Brain microvascular endothelial cell (primary cell): ENCODE measurements around the gene MESD.

Experiments
- DNase-seq: peaks from one replicate; pipeline ENCODE4 v3.0.0-alpha.2; 2020
- H3K27ac ChIP-seq: fragments of 250-450 bp; sonication (Bioruptor Pico); 2 replicates; pipeline ENCODE4 v1.5.1; 2020; ENCODE audit warnings: mild to moderate bottlenecking, moderate library complexity
- H3K27me3 ChIP-seq: fragments of 250-450 bp; sonication (Bioruptor Pico); replicated peaks from 2 replicates; pipeline ENCODE4 v1.5.1; 2020; ENCODE audit warnings: mild to moderate bottlenecking
- H3K36me3 ChIP-seq: fragments of 250-450 bp; sonication (Bioruptor Pico); replicated peaks from 2 replicates; pipeline ENCODE4 v1.5.1; 2020; ENCODE audit warnings: mild to moderate bottlenecking
- H3K4me3 ChIP-seq: 2 replicates; pipeline ENCODE4 v1.5.1; 2011; ENCODE audit warnings: low read depth, mild to moderate bottlenecking, control low read depth, low read length, moderate library complexity
- in situ Hi-C: cut with HindIII; loops from 2 replicates; pipeline ENCODE4 v1.10.0; 2017; ENCODE audit warnings: low sequenced_read_pairs, low pct_ligation_motif_present
- TF ChIP-seq, protein P1 (sequence below): IDR thresholded peaks from 2 replicates; pipeline ENCODE4 v1.5.1; 2011; ENCODE audit warnings: low read depth, mild to moderate bottlenecking, moderate library complexity, low read length, control low read depth, inconsistent platforms; ENCODE audit errors: missing control alignments

MESD gene

DNA sequence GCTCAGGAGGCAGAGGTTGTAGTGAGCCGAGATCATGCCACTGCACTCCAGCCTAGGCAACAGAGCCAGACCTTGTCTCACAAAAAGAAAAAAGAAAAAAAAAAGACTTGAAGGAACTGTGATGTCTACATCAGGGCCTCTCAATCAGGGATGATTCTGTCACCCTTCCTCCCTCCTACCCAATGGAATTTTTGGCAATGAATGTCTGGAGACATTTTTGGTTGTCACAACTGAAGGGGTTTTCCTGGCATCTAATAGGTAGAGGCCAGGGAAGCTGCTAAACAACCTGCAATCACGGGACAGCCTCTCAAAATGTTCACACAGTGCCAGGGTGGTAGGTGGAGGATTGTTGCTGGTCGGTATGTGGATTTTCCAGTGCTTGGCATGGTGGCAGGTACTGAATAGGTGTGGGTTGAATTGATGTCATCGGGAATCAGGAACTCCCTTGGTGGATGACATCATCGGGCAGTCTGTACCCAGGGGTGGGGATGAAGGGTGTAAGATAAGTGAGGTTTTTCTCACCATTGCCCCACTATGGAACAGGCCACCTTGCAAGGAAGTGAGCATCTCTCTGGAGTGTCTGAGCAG is 71.3 kb downstream of the MESD start:
- Histone ChIP-seq H3K36me3 (no peaks in the 10 kb centered on the region), H3K4me3 (no peak overlapping the region), H3K27ac (no peak overlapping the region), H3K27me3 (no peaks in the 10 kb centered on the region)
- TF ChIP-seq, protein P1, sequence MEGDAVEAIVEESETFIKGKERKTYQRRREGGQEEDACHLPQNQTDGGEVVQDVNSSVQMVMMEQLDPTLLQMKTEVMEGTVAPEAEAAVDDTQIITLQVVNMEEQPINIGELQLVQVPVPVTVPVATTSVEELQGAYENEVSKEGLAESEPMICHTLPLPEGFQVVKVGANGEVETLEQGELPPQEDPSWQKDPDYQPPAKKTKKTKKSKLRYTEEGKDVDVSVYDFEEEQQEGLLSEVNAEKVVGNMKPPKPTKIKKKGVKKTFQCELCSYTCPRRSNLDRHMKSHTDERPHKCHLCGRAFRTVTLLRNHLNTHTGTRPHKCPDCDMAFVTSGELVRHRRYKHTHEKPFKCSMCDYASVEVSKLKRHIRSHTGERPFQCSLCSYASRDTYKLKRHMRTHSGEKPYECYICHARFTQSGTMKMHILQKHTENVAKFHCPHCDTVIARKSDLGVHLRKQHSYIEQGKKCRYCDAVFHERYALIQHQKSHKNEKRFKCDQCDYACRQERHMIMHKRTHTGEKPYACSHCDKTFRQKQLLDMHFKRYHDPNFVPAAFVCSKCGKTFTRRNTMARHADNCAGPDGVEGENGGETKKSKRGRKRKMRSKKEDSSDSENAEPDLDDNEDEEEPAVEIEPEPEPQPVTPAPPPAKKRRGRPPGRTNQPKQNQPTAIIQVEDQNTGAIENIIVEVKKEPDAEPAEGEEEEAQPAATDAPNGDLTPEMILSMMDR, result no peak
- in situ Hi-C loops, result no loop called here
- DNase-seq, result no peak

DNA sequence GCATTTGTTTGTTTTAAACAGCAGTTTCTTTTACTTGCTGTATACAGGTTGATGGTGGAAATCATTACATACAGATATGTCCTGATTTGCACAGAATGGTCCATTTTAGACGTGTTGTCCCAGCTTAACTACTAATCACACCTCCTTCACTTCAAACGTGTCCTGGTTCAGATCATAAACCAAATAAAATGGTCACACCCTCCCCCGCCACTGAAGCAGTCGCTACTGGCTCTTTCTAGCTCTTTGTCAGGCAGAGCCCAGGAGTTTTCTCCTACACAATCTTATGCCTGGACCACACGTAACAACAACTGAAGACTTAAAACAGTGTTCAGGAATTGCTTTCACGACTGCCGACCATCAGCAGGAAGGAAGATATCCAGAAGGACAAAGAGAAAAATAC is 73.6 kb downstream of the MESD start:
- TF ChIP-seq, protein P1, result no peak
- no peaks in the 10 kb centered on the region for H3K36me3 ChIP-seq
- no peaks in the 10 kb centered on the region for H3K27me3 ChIP-seq
- H3K27ac ChIP-seq, result no peak overlapping the region
- in situ Hi-C loops, result no loop called here
- DNase-seq, result no peak
- H3K4me3 ChIP-seq, result no peak overlapping the region

DNA sequence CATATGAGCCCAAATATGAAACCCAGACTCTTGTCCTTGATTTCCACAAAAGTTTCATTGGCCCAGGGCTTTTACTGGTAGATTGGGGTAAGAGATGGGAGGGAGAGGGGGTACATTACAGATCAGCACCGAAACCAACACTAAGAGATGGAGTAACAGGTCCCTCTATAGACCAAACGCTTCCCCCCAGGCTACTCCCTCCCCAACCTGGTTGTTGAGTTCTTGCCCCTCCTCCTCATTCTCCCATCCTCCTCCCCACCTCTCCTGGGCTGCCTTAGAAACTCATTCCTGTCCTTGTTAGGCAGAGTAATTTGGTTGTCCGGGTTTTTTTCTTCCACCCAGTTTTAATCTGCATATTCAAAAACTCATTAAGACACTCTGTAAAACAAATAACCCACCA is 74.1 kb downstream of the MESD start:
- in situ Hi-C loops, result no loop called here
- no peaks in the 10 kb centered on the region for H3K27me3 ChIP-seq
- TF ChIP-seq, protein P1, result no peak
- no peak overlapping the region for H3K27ac ChIP-seq
- no peak overlapping the region for H3K4me3 ChIP-seq
- no peak for DNase-seq
- H3K36me3 ChIP-seq, result no peaks in the 10 kb centered on the region

DNA sequence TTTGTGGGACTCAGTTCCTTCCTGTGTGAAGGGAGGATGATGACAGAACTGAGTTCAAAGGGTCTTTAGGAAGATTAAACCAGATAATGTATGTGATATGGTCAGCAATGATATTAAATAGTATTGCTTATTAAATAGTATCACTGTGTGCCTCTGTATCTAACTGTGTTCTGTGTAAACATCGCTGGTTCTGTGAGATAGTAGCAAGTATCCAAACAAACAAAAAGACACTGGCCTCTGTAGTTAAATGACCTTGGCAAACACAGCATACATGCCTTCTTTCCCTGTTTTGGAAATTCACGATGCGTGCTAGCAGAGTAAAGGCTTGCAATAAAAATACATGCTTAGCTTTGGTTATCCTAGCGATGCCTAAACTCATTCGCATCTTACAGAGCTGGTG is 76.1 kb downstream of the MESD start:
- Histone ChIP-seq H3K27ac (no peak overlapping the region), H3K27me3 (no peaks in the 10 kb centered on the region), H3K4me3 (no peak overlapping the region), H3K36me3 (no peaks in the 10 kb centered on the region)
- DNase-seq, result no peak
- TF ChIP-seq, protein P1, result no peak
- in situ Hi-C loops, result no loop called here

DNA sequence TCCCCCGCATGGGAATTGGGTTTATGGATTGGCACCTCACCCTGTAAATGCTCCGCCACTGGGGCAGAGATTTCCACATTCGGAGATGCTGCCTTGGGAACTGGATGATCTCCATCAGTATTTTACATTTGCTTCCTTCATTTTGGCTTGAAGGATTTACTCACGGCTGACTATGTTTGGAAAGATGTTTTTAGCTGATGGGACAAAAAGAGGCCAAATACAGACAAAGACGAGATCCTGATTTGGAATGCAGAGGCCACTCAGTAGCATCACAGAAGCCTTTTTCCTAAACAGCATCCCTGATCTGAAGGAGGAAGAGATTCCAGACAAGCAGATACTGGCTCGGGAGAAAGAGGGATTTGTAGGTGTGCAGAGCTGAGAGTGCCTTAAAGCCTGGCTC is 76.9 kb downstream of the MESD start:
- in situ Hi-C loops, result no loop called here

More for the DNA sequence above, 76.9 kb downstream of the MESD start:
- TF ChIP-seq, protein P1, result no peak
- Histone ChIP-seq H3K27me3 (no peaks in the 10 kb centered on the region), H3K27ac (no peak overlapping the region), H3K4me3 (no peak overlapping the region), H3K36me3 (no peaks in the 10 kb centered on the region)
- no peak for DNase-seq
